ENCODE results near the gene PI4KA. TPM values are rescaled to one million over a fixed set of nuclear protein-coding genes. Genes with fewer than 3 reads are reported as not detected.
A peak's percentile ranks its signal among the peaks of the same experiment; 100 is the strongest.

The PI4KA gene
- total and polyA plus RNA-seq, 3 experiments from 2014 or later = 64.9 to 65.8 (median 65.5) TPM

- H3K4me3 Mint-ChIP-seq = no peak overlapping the region
- no peaks in the 10 kb centered on the region for H3K9me3 Mint-ChIP-seq
- CTCF ChIA-PET = interaction anchor here (1.6 to 4.0 kb wide), 2 partner anchors 8 to 11 kb away, joined by 3 to 18 read pairs; no protein-coding TSS in a partner anchor
These were observed 63.8 kb downstream of the PI4KA start for GRCh38 chr22:20794650-20795413.

GRCh38 chr22:20793748-20794649, 64.6 kb downstream of the PI4KA start:
- Mint-ChIP-seq H3K36me3 (peaks cover 0 to 90% (median 24%) of the 10 kb centered on the region in 3 donors), H3K9me3 (no peaks in the 10 kb centered on the region), H3K27me3 (no peaks in the 10 kb centered on the region), H3K4me3 (no peak overlapping the region), H3K4me1 (peaks cover 0 to 3% (median 0%) of the 10 kb centered on the region in 3 donors), H3K27ac (peak overlapping the region in 2 of 8 donors; percentile 4 to 65)
- H3K4me3 ChIP-seq (ENCODE audit: low read length) = no peak overlapping the region
- H3K27me3 ChIP-seq (ENCODE audit: insufficient read depth, low read length, poor library complexity, severe bottlenecking) = no peaks in the 10 kb centered on the region
- DNase-seq = no peak
- H3K36me3 ChIP-seq (ENCODE audit: insufficient read depth, low read length) = peaks cover 46% of the 10 kb centered on the region
- no peaks in the 10 kb centered on the region for H3K4me1 ChIP-seq (ENCODE audit: insufficient read depth, low read length)
- ChIA-PET POLR2A (interaction anchor here (0.5 kb wide), 2 partner anchors 40 to 472 kb away, joined by 3 to 4 read pairs; no protein-coding TSS in a partner anchor), CTCF (interaction anchor here (1.6 to 4.0 kb wide), 2 partner anchors 9 to 10 kb away, joined by 3 to 18 read pairs; no protein-coding TSS in a partner anchor)
- H3K9me3 ChIP-seq (ENCODE audit: low read length) = no peaks in the 10 kb centered on the region
- no peak overlapping the region for H3K27ac ChIP-seq (ENCODE audit: low read depth, low read length)

More at GRCh38 chr22:20794650-20795413, 63.8 kb downstream of the PI4KA start:
- Histone ChIP-seq H3K4me3 (ENCODE audit: low read length) (no peak overlapping the region), H3K9me3 (ENCODE audit: low read length) (no peaks in the 10 kb centered on the region), H3K27me3 (ENCODE audit: insufficient read depth, low read length, poor library complexity, severe bottlenecking) (no peaks in the 10 kb centered on the region), H3K36me3 (ENCODE audit: insufficient read depth, low read length) (peaks cover 54% of the 10 kb centered on the region), H3K4me1 (ENCODE audit: insufficient read depth, low read length) (no peaks in the 10 kb centered on the region), H3K27ac (ENCODE audit: low read depth, low read length) (no peak overlapping the region)
- peaks cover 0 to 3% (median 0%) of the 10 kb centered on the region in 3 donors for H3K4me1 Mint-ChIP-seq
- DNase-seq = no peak
- H3K27me3 Mint-ChIP-seq = no peaks in the 10 kb centered on the region
- H3K36me3 Mint-ChIP-seq = peaks cover 0 to 93% (median 27%) of the 10 kb centered on the region in 3 donors
- POLR2A ChIA-PET = interaction anchor here (0.5 kb wide), 1 partner anchor 41 kb away, joined by 3 read pairs; no protein-coding TSS in a partner anchor
- H3K27ac Mint-ChIP-seq = peak overlapping the region in 3 of 8 donors; percentile 23 to 58 (median 35)

- Histone ChIP-seq H3K36me3 (ENCODE audit: insufficient read depth, low read length) (peaks cover 45% of the 10 kb centered on the region), H3K9me3 (ENCODE audit: low read length) (no peaks in the 10 kb centered on the region), H3K4me3 (ENCODE audit: low read length) (no peak overlapping the region), H3K27me3 (ENCODE audit: insufficient read depth, low read length, poor library complexity, severe bottlenecking) (no peaks in the 10 kb centered on the region), H3K27ac (ENCODE audit: low read depth, low read length) (no peak overlapping the region), H3K4me1 (ENCODE audit: insufficient read depth, low read length) (no peaks in the 10 kb centered on the region)
- Mint-ChIP-seq H3K27me3 (no peaks in the 10 kb centered on the region), H3K9me3 (no peaks in the 10 kb centered on the region), H3K4me1 (peaks cover 0 to 3% (median 0%) of the 10 kb centered on the region in 3 donors), H3K27ac (peak overlapping the region in 1 of 8 donors; percentile 38), H3K4me3 (no peak overlapping the region), H3K36me3 (peaks cover 0 to 89% (median 22%) of the 10 kb centered on the region in 3 donors)
- POLR2A ChIA-PET = interaction anchor here (0.5 kb wide), 1 partner anchor 471 kb away, joined by 4 read pairs; no protein-coding TSS in a partner anchor
- DNase-seq = no peak
- CTCF ChIA-PET = interaction anchor here (1.6 to 4.0 kb wide), 2 partner anchors 9 to 10 kb away, joined by 3 to 18 read pairs; no protein-coding TSS in a partner anchor
These were observed 65.5 kb downstream of the PI4KA start for GRCh38 chr22:20792966-20793728.

GRCh38 chr22:20792221-20792965, 66.2 kb downstream of the PI4KA start:
- Histone ChIP-seq H3K4me1 (ENCODE audit: insufficient read depth, low read length) (no peaks in the 10 kb centered on the region), H3K27me3 (ENCODE audit: insufficient read depth, low read length, poor library complexity, severe bottlenecking) (no peaks in the 10 kb centered on the region), H3K9me3 (ENCODE audit: low read length) (no peaks in the 10 kb centered on the region), H3K27ac (ENCODE audit: low read depth, low read length) (no peak overlapping the region), H3K36me3 (ENCODE audit: insufficient read depth, low read length) (peaks cover 45% of the 10 kb centered on the region), H3K4me3 (ENCODE audit: low read length) (no peak overlapping the region)
- no peaks in the 10 kb centered on the region for H3K9me3 Mint-ChIP-seq
- H3K4me3 Mint-ChIP-seq = no peak overlapping the region
- no peak for DNase-seq
- H3K27ac Mint-ChIP-seq = peak overlapping the region in 2 of 8 donors; percentile 55 to 70
- no peaks in the 10 kb centered on the region for H3K27me3 Mint-ChIP-seq
- CTCF ChIA-PET = no interaction called here
- H3K36me3 Mint-ChIP-seq = peaks cover 0 to 89% (median 22%) of the 10 kb centered on the region in 3 donors
- POLR2A ChIA-PET = no interaction called here
- H3K4me1 Mint-ChIP-seq = peaks cover 0 to 3% (median 0%) of the 10 kb centered on the region in 3 donors

GRCh38 chr22:20788627-20789344, 69.8 kb downstream of the PI4KA start:
- no peak overlapping the region for H3K27ac ChIP-seq (ENCODE audit: low read depth, low read length)
- Mint-ChIP-seq H3K36me3 (peaks cover 0 to 72% (median 15%) of the 10 kb centered on the region in 3 donors), H3K27ac (peak overlapping the region in 5 of 8 donors; percentile 14 to 90 (median 70)), H3K4me3 (no peak overlapping the region), H3K4me1 (peaks cover 0 to 6% (median 3%) of the 10 kb centered on the region in 3 donors), H3K27me3 (no peaks in the 10 kb centered on the region), H3K9me3 (no peaks in the 10 kb centered on the region)
- ChIA-PET CTCF (no interaction called here), POLR2A (no interaction called here)
- H3K4me3 ChIP-seq (ENCODE audit: low read length) = no peak overlapping the region
- H3K4me1 ChIP-seq (ENCODE audit: insufficient read depth, low read length) = no peaks in the 10 kb centered on the region
- no peaks in the 10 kb centered on the region for H3K27me3 ChIP-seq (ENCODE audit: insufficient read depth, low read length, poor library complexity, severe bottlenecking)
- peaks cover 26% of the 10 kb centered on the region for H3K36me3 ChIP-seq (ENCODE audit: insufficient read depth, low read length)
- H3K9me3 ChIP-seq (ENCODE audit: low read length) = no peaks in the 10 kb centered on the region
- no peak for DNase-seq

GRCh38 chr22:20787746-20788626, 70.6 kb downstream of the PI4KA start:
- Histone ChIP-seq H3K4me3 (ENCODE audit: low read length) (no peak overlapping the region), H3K4me1 (ENCODE audit: insufficient read depth, low read length) (no peaks in the 10 kb centered on the region), H3K27ac (ENCODE audit: low read depth, low read length) (no peak overlapping the region), H3K9me3 (ENCODE audit: low read length) (no peaks in the 10 kb centered on the region), H3K36me3 (ENCODE audit: insufficient read depth, low read length) (peaks cover 26% of the 10 kb centered on the region), H3K27me3 (ENCODE audit: insufficient read depth, low read length, poor library complexity, severe bottlenecking) (no peaks in the 10 kb centered on the region)
- Mint-ChIP-seq H3K4me3 (no peak overlapping the region), H3K27ac (peak overlapping the region in 2 of 8 donors; percentile 29 to 53), H3K36me3 (peaks cover 0 to 69% (median 15%) of the 10 kb centered on the region in 3 donors), H3K9me3 (no peaks in the 10 kb centered on the region), H3K27me3 (no peaks in the 10 kb centered on the region), H3K4me1 (peaks cover 0 to 6% (median 3%) of the 10 kb centered on the region in 3 donors)
- DNase-seq = no peak
- POLR2A ChIA-PET = no interaction called here
- CTCF ChIA-PET = no interaction called here

Data from CD8-positive, alpha-beta memory T cell (primary cell).